NK-92 (cell line): Measurements from ENCODE around the gene NAMPT.
"Not testable (repeated sequence)": the region's sequence is repeated elsewhere in the genome, so short reads cannot be mapped to it uniquely, and the experiment has no call there.

Experiments
- DNase-seq: peaks from one replicate; lab custom pipeline; 2025; ENCODE audit not compliant: unreplicated experiment; lab: John Stamatoyannopoulos, UW

NAMPT gene

DNA sequence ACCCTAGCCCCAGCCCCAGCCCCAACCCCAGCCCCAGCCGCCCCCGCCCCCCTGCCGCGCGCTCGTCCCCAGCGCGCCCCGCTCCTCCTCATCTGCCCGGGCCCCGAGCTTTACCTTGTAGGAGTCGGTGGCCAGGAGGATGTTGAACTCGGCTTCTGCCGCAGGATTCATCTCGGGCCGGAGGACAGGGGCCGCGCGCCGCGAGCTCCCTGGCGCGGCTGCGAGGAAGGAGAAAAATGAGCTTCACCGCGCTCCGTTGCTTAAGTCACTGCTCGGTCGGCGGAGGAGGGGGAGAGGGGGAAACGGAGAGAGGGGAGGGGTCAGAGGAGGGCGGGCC lies at the start of gene NAMPT:
Gene NAMPT (minus strand): TSS at position 270 of the 337 bp plus-strand sequence. CDS start 99 bp downstream, at position 171.
- no peak for DNase-seq

DNA sequence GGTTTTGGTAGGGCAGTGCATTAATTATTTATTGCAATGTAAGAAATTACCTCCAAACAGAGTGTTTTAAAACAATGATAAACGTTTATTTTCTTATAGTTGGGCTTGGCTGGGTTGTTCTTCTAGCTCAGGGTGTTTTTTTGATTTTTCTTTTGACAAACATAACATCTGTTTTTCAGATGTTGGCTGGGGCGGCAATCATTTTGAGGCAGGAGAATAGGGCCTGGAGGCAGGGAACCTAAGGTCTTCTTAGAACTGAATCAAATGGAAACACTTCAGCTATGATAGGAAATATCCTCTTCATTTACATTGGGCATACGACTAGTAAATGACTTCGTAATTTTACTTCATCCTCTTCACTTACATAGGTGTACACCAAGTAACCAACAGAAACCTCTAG lies 47.4 kb upstream of the NAMPT start:
- DNase-seq = no peak

DNA sequence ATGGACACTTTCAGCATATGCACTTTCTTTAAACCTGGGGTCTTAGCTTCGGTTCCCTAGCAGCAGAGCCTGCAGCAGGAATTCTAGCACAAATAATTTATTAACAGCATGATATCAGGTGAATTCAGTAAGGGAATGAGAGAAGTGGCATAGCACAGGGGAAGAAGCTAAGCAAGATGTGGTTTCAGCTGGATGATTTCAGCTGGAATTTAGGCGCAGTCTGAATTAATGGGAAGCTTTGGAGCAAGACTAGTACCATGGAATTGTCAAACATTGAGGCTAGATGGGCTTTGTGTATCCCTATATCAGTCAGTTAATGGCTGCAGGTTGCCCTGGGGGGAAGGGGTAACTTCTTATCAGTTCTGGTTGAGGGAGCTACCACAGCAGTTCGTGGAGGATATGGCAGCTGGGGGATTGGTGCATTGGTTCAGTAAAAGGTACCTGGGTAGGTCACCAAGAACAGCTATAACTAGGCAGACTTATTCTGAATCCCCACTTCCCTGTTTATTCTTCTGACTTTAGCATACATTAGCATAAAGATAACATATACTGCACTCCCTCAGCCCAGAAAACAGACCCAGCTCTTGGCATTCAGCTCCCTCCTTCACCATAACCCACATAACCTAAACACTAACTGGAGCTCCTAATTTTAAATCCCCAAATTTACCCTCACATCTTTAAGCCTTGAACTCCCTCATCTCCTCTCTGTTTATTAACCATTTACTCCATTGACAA lies 46.8 kb upstream of the NAMPT start:
- no peak for DNase-seq

DNA sequence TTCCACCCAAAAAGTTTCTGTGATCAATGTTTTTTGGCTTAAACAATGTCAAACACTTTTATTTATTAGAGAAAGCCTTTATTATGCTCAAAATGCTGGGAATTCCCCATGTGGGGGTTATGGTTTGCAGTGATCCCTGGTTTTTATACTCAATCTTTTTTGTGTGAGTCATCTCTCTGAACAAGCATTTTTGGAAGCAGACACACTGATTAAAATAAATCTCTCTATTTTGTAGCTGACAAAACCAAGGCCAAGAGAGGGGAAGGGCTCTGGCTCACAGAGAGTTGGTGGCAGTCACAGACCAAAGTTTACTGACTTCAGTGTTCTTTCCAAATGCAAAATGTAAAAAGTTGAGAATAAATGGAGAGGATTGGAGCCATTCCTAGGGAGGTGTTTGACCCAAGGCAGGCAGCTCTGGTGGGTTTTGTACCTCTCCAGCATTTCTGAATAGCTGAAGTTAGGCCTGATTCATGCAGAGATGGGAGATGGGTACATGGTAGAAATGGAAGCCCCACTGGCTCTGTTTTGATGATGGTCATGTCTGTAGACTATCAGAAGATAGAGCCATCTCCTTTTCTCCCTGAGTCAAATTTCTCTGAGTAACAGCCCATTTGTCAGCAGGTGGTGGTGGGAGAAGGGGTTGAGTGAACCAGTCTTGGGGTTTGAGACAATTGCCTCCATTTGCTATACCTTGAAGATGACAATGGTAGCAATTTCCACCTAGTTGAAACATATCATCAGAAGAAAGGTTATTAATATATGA lies 45.4 kb upstream of the NAMPT start:
- no peak for DNase-seq

DNA sequence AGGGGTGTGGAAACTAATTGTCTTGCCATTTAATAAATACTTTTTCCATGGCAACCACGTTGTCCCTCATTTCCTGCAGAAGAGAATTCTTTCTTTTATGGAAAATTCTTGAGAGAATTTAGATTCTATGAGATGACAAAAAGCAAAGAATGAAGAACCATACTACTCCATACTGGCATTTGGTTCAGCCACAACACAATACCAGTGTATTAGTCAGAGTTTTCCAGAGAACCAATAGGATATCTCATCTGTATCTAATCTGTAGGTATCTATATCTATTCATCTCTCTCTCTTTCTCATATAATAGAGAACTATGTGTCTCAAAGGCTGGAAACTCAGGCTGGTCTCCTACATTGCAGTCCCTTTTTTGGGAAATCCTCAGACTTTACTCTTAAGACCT lies 44.6 kb upstream of the NAMPT start:
- no peak for DNase-seq

DNA sequence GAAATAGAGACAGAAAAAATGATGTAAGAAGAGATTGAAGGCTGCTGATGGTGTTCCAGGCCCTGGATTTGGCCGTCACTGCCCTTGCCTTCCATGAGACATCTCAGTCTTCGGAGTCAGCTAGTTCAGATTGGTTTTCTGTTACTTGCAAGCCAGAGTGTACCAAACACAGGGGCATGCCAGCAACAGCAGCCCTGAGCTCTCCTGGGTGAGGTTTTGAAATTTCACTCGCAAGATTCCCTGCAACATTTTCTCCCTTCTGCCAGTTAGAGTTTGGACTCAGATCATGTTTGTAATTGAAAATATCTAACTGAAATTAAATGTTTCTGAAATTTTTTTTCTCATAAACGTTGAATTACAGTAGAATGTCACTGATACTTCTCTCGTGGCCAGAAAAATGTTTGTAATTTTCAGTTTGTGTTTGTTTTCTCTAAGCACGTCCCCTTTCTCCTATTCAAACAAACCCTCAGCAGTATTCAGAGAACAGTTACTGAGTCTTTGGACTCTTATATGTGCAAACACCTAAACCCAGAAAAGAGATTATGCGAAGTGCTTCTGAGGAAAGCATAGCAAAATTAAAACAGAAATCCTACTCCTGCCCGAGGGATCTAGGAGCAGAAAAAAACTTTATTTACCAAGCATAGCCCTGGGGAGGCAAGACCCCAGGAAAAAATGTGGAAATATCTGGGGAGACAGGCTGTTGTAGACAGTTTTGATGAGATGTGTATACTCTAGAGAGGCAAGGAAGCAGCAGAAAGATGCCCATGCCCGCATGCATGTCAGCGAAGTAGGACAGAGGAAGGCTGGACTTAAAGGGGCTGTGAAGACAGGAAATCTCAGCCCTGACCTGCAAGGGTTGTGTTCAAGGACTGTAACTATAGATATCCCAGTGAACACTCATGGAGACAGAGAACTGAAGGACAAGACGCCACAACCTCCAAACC lies 43.0 kb upstream of the NAMPT start:
- no peak for DNase-seq

DNA sequence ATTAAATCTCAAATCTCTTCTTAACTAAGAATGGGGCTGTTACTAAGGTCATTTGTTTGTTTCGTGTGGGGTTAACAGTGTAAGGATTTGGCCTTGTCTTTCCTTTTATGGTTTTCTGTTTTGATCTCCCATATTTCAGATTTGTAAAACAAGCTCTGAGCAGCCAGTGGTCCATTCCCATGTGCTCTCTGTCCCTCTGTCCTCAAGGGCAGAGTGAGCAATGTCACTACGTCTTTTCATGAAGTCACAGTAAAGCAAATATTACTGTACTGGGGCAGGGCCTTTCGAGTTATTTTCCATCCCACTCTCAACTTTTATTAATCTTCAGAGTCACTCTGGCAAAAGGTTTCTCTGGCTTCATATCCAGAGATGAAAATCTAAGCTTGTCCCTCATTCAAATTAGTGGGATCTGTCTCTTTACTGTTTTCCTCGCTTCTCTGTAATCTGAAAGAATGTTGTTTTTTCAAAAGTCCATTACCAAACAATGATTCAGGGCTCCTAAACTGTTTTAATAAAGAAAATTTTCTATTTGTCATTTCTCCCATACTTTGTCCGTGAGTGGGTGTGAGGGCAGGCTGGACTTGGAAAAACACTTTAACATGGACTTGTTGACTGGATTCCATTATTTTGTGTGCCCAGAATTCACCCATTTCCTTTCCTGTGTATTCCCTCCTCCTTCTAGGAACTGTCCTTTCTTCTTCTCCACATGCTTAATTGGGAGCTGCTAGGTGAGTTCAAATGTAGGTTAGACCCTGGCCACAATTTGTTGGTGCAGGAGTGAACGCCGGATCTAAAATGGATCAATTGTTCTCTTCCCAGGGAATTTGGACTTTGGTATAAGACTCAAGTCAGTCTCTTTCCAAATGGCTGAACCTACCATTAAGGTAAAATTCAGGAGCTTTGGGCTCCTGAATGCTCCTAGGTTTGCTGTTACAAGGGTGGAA lies 42.1 kb upstream of the NAMPT start:
- DNase-seq = no peak

DNA sequence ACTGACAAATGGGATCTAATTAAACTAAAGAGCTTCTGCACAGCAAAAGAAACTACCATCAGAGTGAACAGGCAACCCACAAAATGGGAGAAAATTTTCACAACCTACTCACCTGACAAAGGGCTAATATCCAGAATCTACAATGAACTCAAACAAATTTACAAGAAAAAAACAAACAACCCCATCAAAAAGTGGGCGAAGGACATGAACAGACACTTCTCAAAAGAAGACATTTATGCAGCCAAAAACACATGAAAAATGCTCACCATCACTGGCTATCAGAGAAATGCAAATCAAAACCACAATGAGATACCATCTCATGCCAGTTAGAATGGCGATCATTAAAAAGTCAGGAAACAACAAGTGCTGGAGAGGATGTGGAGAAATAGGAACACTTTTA lies 39.7 kb upstream of the NAMPT start:
- DNase-seq = not testable (repeated sequence)

DNA sequence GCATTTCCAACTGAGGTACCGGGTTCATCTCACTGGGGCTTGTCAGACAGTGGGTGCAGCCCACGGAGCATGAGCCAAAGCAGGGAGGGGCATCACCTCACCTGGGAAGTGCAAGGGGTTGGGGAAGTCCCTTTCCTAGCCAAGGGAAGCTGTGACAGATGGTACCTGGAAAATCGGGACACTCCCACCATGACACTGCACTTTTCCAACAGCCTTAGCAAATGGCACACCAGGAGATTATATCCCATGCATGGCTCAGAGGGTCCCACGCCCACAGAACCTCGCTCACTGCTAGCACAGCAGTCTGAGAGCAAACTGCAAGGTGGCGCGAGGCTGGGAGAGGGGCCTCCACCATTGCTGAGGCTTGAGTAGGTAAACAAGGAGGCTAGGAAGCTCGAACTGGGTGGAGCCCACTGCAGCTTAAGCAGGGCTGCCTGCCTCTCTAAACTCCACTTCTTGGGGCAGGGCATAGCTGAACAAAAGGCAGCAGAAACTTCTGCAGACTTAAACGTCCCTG lies 35.5 kb upstream of the NAMPT start:
- DNase-seq = not testable (repeated sequence)

DNA sequence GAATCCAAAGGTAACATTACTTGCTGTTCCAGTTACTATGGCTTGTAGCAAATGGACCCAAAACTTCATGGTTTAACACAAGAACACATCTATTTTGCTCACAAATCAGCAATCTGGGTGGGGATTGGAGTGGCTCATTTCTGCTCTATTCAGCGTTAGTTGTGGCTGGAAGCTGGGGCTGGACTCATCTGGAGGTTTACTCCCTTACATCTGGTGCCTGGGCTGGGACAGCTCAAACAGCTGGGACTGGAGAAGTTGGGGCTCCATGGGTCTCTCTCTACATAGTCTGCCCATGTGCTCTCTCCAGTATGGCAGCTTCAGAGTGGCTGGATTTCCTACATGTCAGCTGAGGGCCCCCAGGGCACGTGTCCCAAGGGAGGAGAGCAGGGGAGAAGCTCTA lies 33.7 kb upstream of the NAMPT start:
- no peak for DNase-seq

DNA sequence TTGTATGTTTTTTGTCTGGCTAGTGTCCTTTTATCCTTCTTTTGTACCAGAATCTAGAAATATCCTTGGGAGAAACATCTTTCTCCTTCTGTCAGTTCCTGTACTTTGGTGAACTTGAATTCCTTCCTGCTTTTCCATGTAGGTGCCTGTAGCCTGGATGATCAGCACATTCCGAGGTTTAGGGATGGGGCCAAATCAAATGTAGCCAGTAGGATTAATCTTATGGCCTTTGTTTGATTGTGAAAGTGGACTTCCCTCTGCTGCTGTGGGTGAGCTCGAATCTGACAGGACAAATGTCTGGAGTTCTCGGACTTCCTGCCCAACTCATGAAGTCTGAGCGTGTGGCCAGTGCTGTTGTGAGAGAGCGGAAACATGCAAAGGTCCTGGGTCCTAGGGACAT lies 33.2 kb upstream of the NAMPT start:
- DNase-seq = no peak

DNA sequence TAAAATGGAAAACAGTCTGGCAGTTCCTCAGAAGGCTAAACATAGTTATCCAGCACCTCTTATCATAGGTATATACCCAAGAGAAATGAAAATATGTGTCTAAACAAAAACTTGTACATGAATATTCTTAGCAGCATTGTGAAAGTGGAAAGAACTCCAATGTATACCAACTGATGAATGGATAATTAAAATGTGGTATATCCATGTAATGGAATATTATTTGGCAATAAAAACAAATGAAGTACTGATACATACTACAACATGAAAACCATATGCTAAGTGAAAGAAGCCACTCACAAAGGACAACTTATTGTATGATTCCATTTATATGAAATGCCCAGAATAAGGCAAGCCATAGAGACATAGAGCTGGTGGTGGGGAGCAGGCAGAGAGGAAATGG lies 32.2 kb upstream of the NAMPT start:
- DNase-seq = no peak

DNA sequence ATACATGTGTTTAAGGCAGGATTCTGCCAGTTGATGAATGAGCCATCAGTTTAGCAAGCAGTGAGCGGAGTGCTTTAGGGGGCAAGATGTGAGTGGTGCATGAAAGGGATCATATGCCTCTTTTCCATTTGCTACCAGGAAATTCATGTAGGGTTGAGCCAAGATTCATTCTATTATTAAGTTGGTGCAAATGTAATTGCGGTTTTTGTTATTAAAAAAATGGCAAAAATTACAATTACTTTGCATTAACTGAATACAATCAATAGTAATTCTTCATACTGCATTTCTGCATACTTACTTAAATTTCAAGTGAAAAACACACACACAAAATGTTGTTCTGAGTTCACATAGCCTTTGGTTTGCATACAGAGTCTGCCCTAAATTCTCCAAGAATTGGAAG lies 30.1 kb upstream of the NAMPT start:
- no peak for DNase-seq

DNA sequence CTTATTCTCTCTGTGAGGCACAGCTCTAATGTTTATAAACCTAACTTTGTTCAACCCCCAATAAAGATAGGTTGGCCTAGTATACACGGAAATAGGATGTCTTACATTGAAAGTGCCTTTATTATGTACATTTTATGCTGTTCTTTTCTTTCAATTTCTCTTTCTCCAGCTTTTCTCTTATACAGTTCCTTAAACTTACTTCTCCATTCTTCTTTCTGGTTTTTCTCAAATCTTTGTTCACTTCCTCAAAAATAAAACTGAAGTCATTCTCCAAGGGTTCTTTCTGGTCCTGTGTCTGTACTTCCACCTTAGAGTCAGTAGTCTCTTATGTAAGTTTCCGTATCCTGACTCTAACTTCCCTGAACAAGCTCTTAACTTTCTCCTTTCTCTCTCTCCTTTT lies 29.2 kb upstream of the NAMPT start:
- DNase-seq = no peak

DNA sequence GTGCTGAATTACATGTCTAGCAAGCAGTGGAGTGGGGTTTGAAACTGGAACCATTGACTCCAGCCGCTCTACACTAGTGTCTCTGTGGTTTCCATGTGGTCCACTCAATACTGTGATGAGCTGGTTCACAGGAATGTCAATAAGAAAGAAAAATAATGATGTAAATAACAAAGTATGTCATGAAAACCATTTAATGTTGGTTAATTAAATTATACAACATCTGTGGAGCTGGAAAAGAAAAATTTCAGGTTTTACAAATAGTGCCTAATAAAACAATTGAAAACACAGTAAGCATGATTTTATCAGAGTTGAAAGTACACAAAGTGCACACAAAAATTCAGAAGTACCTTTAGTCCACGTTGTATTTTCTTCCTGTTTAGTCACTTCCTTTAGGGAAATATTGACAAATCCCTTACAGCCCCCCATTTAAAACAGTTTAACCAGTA lies 28.7 kb upstream of the NAMPT start:
- DNase-seq = no peak

DNA sequence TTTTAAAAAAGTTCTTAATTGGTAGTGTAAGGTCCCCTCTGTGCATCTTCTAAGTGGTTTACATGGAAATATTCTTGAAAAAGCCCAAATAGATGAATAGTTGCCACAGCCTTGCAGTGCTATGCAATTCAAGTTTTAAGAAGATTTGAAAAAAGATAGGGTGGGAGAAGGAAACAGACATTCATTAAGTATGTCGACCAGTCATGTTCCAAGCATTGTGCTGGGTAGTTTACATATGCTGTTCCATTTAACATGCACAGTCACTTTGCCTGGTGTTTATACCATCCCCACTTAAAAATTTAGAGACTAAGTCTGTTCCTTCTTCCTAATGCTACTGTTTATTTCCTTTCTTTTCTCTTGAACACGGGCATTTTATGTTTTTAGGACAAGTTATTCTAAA lies 28.1 kb upstream of the NAMPT start:
- DNase-seq = no peak

DNA sequence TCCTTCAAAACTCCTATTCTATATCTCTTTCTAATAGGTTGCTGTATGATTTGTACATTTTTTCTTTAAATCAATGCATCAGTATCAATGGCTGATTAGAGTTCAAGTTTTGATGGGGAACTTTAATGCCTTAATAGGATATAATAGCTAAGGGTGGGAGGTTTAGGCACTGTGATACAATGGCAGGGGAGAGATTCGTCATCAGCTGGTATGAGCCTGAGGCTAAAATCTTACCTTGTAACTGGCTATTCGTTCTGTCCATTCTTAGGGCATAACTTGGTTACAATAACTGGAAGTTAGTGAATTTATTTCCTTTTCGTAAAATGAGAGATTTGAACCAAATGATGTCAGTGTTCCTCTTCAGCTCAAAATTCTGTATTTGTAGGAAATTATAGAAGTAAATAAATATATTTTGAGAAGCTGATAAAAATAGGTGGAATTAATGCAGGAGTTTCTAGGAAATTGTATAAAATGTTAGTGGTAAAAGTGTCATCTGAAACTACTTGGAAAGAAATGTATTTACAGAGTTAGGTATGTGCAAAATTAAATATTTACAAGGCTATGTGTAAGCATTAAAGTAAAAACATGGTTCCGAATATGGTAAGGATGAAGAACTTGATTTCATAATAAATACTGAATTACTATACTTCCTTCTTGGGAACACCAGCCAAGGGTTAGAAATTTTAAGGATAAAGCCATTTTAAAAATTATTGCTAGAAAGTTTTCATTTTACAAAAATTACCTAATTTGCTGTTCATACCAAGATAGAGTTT lies 27.5 kb upstream of the NAMPT start:
- DNase-seq = no peak

DNA sequence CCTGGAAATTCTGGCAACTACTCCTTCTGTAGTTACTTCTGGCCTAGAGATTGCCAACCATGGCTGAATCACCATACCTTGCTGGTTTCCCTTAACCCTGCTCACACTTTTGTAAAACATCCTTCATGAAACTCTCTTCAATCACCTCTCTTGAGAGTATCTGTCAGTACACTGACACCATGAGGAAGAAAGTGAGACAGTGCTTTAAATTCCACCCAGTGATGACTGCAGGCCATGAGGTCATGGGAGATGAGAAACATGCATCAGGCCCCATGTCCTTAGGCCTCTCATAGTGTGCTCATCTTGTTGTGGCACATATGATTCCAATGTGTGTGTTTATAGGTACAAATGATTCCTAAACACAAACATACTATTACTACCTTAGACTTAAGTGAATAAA lies 24.6 kb upstream of the NAMPT start:
- no peak for DNase-seq

DNA sequence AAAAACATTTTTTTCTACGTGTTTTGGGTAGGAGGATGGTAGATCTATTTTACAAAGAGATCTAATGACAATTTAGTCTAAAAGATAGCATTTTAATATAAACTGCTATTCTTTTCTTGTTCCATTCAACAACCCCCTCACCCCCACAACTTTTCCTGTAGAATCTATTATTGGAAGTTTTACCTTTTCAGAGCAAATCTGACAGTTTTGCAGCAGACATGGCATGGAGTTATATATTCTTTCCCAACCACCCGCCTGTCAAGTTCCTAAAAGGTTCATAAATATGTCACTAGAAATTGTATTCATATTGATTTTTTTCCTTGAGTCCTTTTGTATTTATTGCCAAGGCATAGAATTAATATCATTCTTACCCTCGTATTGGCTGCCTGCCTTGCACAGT lies 21.5 kb upstream of the NAMPT start:
- no peak for DNase-seq

DNA sequence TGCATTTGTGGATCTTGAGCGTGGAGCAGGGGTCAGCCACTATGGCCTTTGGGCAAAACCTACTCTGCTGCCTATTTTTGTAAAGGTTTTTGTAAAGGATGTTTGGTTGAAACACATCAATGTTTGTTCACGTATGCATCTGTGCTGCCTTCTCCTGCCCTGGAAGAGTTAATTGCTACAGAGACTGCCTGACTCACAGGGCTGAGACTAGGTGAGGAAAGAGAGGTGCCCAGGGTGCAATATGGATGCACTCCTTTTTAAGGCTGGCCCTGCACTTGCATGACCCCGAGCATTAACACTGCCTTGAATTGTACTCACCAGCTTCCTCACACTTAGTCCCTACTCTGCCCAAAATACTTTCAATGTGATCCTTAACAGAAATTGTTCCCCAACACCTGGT lies 20.9 kb upstream of the NAMPT start:
- DNase-seq = no peak
